Mesenchymal stem cell (in vitro differentiated cells and primary cell): ENCODE measurements around the gene PDLIM1.
A peak's percentile ranks its signal among the peaks of the same experiment; 100 is the strongest.

Experiments
- DNase-seq: peaks from one replicate; pipeline ENCODE4 v3.0.0-alpha.2; 2013
- H2AFZ ChIP-seq: one replicate; pipeline ENCODE4 v1.6.1; 2013; ENCODE audit warnings: low read depth, mild to moderate bottlenecking, control low read depth, inconsistent platforms, low read length, moderate library complexity
- H2AK5ac ChIP-seq: 2 replicates; pipeline ENCODE4 v1.6.1; 2013; ENCODE audit warnings: low read length, moderate library complexity, mild to moderate bottlenecking, inconsistent platforms; ENCODE audit not compliant: severe bottlenecking
- H2BK120ac ChIP-seq: one replicate; pipeline ENCODE4 v1.6.1; 2013; ENCODE audit warnings: low read depth, mild to moderate bottlenecking, inconsistent platforms, low read length, moderate library complexity
- H2BK12ac ChIP-seq, 2 experiments: one replicate each; pipeline ENCODE4 v1.6.1; 2013; ENCODE audit warnings: inconsistent platforms in 2 of 2, low read length in 2 of 2, mild to moderate bottlenecking in 2 of 2, moderate library complexity in 2 of 2, control low read depth in 1 of 2
- H2BK15ac ChIP-seq: one replicate; pipeline ENCODE4 v1.6.1; 2013; ENCODE audit warnings: mild to moderate bottlenecking, low read depth, inconsistent platforms; ENCODE audit not compliant: poor library complexity, severe bottlenecking
- H2BK5ac ChIP-seq: 2 replicates; pipeline ENCODE4 v1.6.1; 2013; ENCODE audit warnings: low read depth, mild to moderate bottlenecking, low read length, control low read depth, inconsistent platforms; ENCODE audit not compliant: poor library complexity, severe bottlenecking
- H3K14ac ChIP-seq, 2 experiments: one replicate each; pipeline ENCODE4 v1.6.1; 2013; ENCODE audit warnings: inconsistent platforms in 2 of 2, low read length in 2 of 2, control low read depth in 1 of 2, mild to moderate bottlenecking in 1 of 2, moderate library complexity in 1 of 2
- H3K18ac ChIP-seq, 2 experiments: one replicate each; pipeline ENCODE4 v1.6.1; 2013; ENCODE audit warnings: inconsistent platforms in 2 of 2, low read length in 2 of 2, control low read depth in 1 of 2, low read depth in 1 of 2, mild to moderate bottlenecking in 1 of 2
- H3K23ac ChIP-seq, 2 experiments: one replicate each; pipeline ENCODE4 v1.6.1; 2013; ENCODE audit warnings: inconsistent platforms in 2 of 2, low read length in 2 of 2, mild to moderate bottlenecking in 2 of 2, moderate library complexity in 2 of 2, control low read depth in 1 of 2
- H3K27ac ChIP-seq: 2 replicates; pipeline ENCODE4 v1.5.1; 2013; ENCODE audit warnings: mild to moderate bottlenecking, moderate library complexity, low read length, control low read depth, inconsistent platforms; ENCODE audit not compliant: poor library complexity, severe bottlenecking
- H3K27me3 ChIP-seq, 2 experiments: 2 replicates each; pipeline versions ENCODE4 v1.6.1 to v1.7.0; 2013; ENCODE audit warnings: low read length in 2 of 2, mild to moderate bottlenecking in 2 of 2, moderate library complexity in 2 of 2, control low read depth in 1 of 2, inconsistent platforms in 1 of 2; ENCODE audit not compliant: control insufficient read depth in 1 of 2, insufficient read depth in 1 of 2
- H3K36me3 ChIP-seq, 2 experiments: 2 replicates each; pipeline versions ENCODE4 v1.6.1 to v1.7.0; 2013; ENCODE audit warnings: low read length in 2 of 2, control low read depth in 1 of 2, inconsistent platforms in 1 of 2, low read depth in 1 of 2, mild to moderate bottlenecking in 1 of 2; ENCODE audit not compliant: insufficient read depth in 2 of 2, control insufficient read depth in 1 of 2
- H3K4ac ChIP-seq, 2 experiments: one replicate each; pipeline ENCODE4 v1.6.1; 2013; ENCODE audit warnings: inconsistent platforms in 2 of 2, low read length in 2 of 2, mild to moderate bottlenecking in 2 of 2, moderate library complexity in 2 of 2, control low read depth in 1 of 2, low read depth in 1 of 2
- H3K4me1 ChIP-seq: 2 replicates; pipeline ENCODE4 v1.6.1; 2013; ENCODE audit warnings: low read depth, low read length, control low read depth; ENCODE audit not compliant: control insufficient read depth, insufficient read depth
- H3K4me2 ChIP-seq: 2 replicates; pipeline ENCODE4 v1.6.1; 2013; ENCODE audit warnings: low read length, mild to moderate bottlenecking, inconsistent platforms; ENCODE audit not compliant: poor library complexity, severe bottlenecking
- H3K4me3 ChIP-seq, 2 experiments: 2 replicates each; pipeline versions ENCODE4 v1.5.1 to v1.7.0; 2013; ENCODE audit warnings: low read length in 2 of 2, mild to moderate bottlenecking in 2 of 2, control low read depth in 1 of 2, low read depth in 1 of 2; ENCODE audit not compliant: insufficient read depth in 1 of 2
- H3K79me1 ChIP-seq: replicated peaks from 2 replicates; pipeline ENCODE4 v1.6.1; 2013; ENCODE audit warnings: mild to moderate bottlenecking, control low read depth, low read length, inconsistent platforms; ENCODE audit not compliant: poor library complexity, severe bottlenecking
- H3K9ac ChIP-seq: 2 replicates; pipeline ENCODE4 v1.7.0; 2013; ENCODE audit warnings: mild to moderate bottlenecking, low read length, moderate library complexity
- H3K9me3 ChIP-seq: 2 replicates; pipeline ENCODE4 v1.7.0; 2013; ENCODE audit warnings: mild to moderate bottlenecking, low read length; ENCODE audit not compliant: control insufficient read depth
- H4K8ac ChIP-seq: one replicate; pipeline ENCODE4 v1.6.1; 2013; ENCODE audit warnings: inconsistent platforms, mild to moderate bottlenecking, low read length, moderate library complexity
- H4K91ac ChIP-seq: one replicate; pipeline ENCODE4 v1.6.1; 2013; ENCODE audit warnings: mild to moderate bottlenecking, low read length, inconsistent platforms
- WGBS: methylation state at CpG from one replicate; pipeline ENCODE4 v1.1.7; 2013; ENCODE audit warnings: mixed read lengths; 5-methylcytosine and 5-hydroxymethylcytosine counted together

The PDLIM1 gene

GRCh38 chr10:95304976-95305375, 14.2 kb upstream of the PDLIM1 start:
- Histone ChIP-seq H3K4ac (no peak overlapping the region), H2BK12ac (no peak overlapping the region), H3K9ac (no peak overlapping the region), H3K27ac (no peak overlapping the region), H3K4me1 (peaks cover 8% of the 10 kb centered on the region), H3K14ac (no peak overlapping the region), H2AK5ac (no peak overlapping the region), H3K9me3 (no peaks in the 10 kb centered on the region), H3K18ac (no peak overlapping the region), H2BK120ac (no peak overlapping the region), H3K23ac (no peak overlapping the region), H2BK15ac (no peak overlapping the region), H3K79me1 (no peaks in the 10 kb centered on the region), H2AFZ (no peak overlapping the region), H3K27me3 (peaks cover 0 to 18% of the 10 kb centered on the region in 2 experiments), H4K91ac (no peak overlapping the region), H2BK5ac (no peak overlapping the region), H3K4me2 (no peak overlapping the region), H3K36me3 (no peaks in the 10 kb centered on the region), H3K4me3 (no peak overlapping the region), H4K8ac (no peak overlapping the region)
- no CpG with 5 or more reads among the region's 2 CpGs for WGBS
- DNase-seq: no peak

- no peak overlapping the region for H3K23ac ChIP-seq
- no peak overlapping the region for H4K8ac ChIP-seq
- no peak overlapping the region for H3K4me2 ChIP-seq
- 73% methylated on average over 4 of the region's 4 CpGs for WGBS
- no peak overlapping the region for H3K4me3 ChIP-seq
- no peak overlapping the region for H4K91ac ChIP-seq
- H3K18ac ChIP-seq: no peak overlapping the region
- H3K27me3 ChIP-seq: peaks cover 0 to 18% of the 10 kb centered on the region in 2 experiments
- H2BK120ac ChIP-seq: no peak overlapping the region
- no peak overlapping the region for H2AFZ ChIP-seq
- no peak overlapping the region for H3K4ac ChIP-seq
- H3K4me1 ChIP-seq: peaks cover 8% of the 10 kb centered on the region
- H3K9ac ChIP-seq: no peak overlapping the region
- H3K36me3 ChIP-seq: no peaks in the 10 kb centered on the region
- H2BK12ac ChIP-seq: no peak overlapping the region
- no peak overlapping the region for H2BK5ac ChIP-seq
- no peak overlapping the region for H3K27ac ChIP-seq
- no peaks in the 10 kb centered on the region for H3K79me1 ChIP-seq
- peak overlapping the region in 1 of 2 experiments; percentile 28 for H3K14ac ChIP-seq
- H2AK5ac ChIP-seq: no peak overlapping the region
- DNase-seq: no peak
- no peak overlapping the region for H2BK15ac ChIP-seq
- no peaks in the 10 kb centered on the region for H3K9me3 ChIP-seq
Measured at GRCh38 chr10:95304463-95304862, 13.7 kb upstream of the PDLIM1 start.

GRCh38 chr10:95303950-95304349, 13.1 kb upstream of the PDLIM1 start:
- Histone ChIP-seq H3K79me1 (no peaks in the 10 kb centered on the region), H3K4me3 (no peak overlapping the region), H3K23ac (no peak overlapping the region), H4K8ac (no peak overlapping the region), H3K9me3 (no peaks in the 10 kb centered on the region), H4K91ac (no peak overlapping the region), H2BK12ac (no peak overlapping the region), H2BK5ac (no peak overlapping the region), H3K14ac (no peak overlapping the region), H3K9ac (no peak overlapping the region), H2BK120ac (no peak overlapping the region), H3K36me3 (no peaks in the 10 kb centered on the region), H3K4me2 (no peak overlapping the region), H3K4ac (no peak overlapping the region), H3K18ac (no peak overlapping the region), H2AFZ (no peak overlapping the region), H3K4me1 (peaks cover 7% of the 10 kb centered on the region), H3K27me3 (peaks cover 0 to 18% of the 10 kb centered on the region in 2 experiments), H2AK5ac (no peak overlapping the region), H2BK15ac (no peak overlapping the region), H3K27ac (no peak overlapping the region)
- WGBS: 92% methylated on average over 1 of the region's 1 CpG
- DNase-seq: no peak

- H2BK5ac ChIP-seq: no peak overlapping the region
- peaks cover 0 to 18% of the 10 kb centered on the region in 2 experiments for H3K27me3 ChIP-seq
- H4K8ac ChIP-seq: peak overlapping the region; percentile 23
- peak overlapping the region in 1 of 2 experiments; percentile 49 for H3K14ac ChIP-seq
- WGBS: 79% methylated on average over 8 of the region's 8 CpGs
- no peak overlapping the region for H3K23ac ChIP-seq
- H3K79me1 ChIP-seq: no peaks in the 10 kb centered on the region
- no peak overlapping the region for H3K18ac ChIP-seq
- no peak overlapping the region for H3K4ac ChIP-seq
- H3K4me3 ChIP-seq: no peak overlapping the region
- no peak overlapping the region for H2BK15ac ChIP-seq
- no peak overlapping the region for H3K4me2 ChIP-seq
- no peak for DNase-seq
- no peak overlapping the region for H2BK120ac ChIP-seq
- no peak overlapping the region for H3K9ac ChIP-seq
- no peak overlapping the region for H4K91ac ChIP-seq
- H2AK5ac ChIP-seq: no peak overlapping the region
- no peaks in the 10 kb centered on the region for H3K36me3 ChIP-seq
- H2BK12ac ChIP-seq: peak overlapping the region in 1 of 2 experiments; percentile 25
- H3K9me3 ChIP-seq: no peaks in the 10 kb centered on the region
- H2AFZ ChIP-seq: no peak overlapping the region
- no peak overlapping the region for H3K27ac ChIP-seq
- peaks cover 7% of the 10 kb centered on the region for H3K4me1 ChIP-seq
Measured at GRCh38 chr10:95303535-95303934, 12.7 kb upstream of the PDLIM1 start.
